Neural cell (in vitro differentiated cells): Measurements from ENCODE around the gene NEK6. TPM values are rescaled to one million over a fixed set of nuclear protein-coding genes. Genes with fewer than 3 reads are reported as not detected.

ENCODE experiments used
- H2AFZ ChIP-seq: fragments of 200-600, 300-800 bp; sonication (generic), shearing (Covaris generic); 2 replicates; pipeline ENCODE4 v1.6.0; 2014; ENCODE audit warnings: low read depth, mild to moderate bottlenecking, antibody characterized with exemption, low read length, moderate library complexity
- H3F3A ChIP-seq: fragments of 200-600 bp; shearing (Covaris generic); 2 replicates; pipeline ENCODE4 v1.6.1; 2016; ENCODE audit warnings: mild to moderate bottlenecking, moderate library complexity, mixed read lengths, antibody characterized with exemption, low read length; ENCODE audit not compliant: insufficient read depth, poor library complexity, severe bottlenecking
- H3K27ac ChIP-seq: fragments of 200-600, 300-800 bp; sonication (generic), shearing (Covaris generic); 2 replicates; pipeline ENCODE4 v1.5.1; 2014; ENCODE audit warnings: mild to moderate bottlenecking, low read length, moderate library complexity
- H3K27me3 ChIP-seq: fragments of 300-800, 200-600 bp; sonication (generic), shearing (Covaris generic); 2 replicates; pipeline ENCODE4 v1.6.0; 2014; ENCODE audit warnings: mild to moderate bottlenecking, low read depth, low read length, moderate library complexity; ENCODE audit not compliant: insufficient read depth
- H3K36me3 ChIP-seq: fragments of 300-800, 200-600 bp; sonication (generic), shearing (Covaris generic); 2 replicates; pipeline ENCODE4 v1.5.1; 2014; ENCODE audit warnings: mild to moderate bottlenecking, antibody characterized with exemption, low read length, moderate library complexity; ENCODE audit not compliant: insufficient read depth
- H3K4me2 ChIP-seq: fragments of 300-800, 200-600 bp; sonication (generic), shearing (Covaris generic); 2 replicates; pipeline ENCODE4 v1.6.0; 2014; ENCODE audit warnings: mild to moderate bottlenecking, low read length
- H3K4me3 ChIP-seq: fragments of 300-800, 200-600 bp; sonication (generic), shearing (Covaris generic); 2 replicates; pipeline ENCODE4 v1.5.1; 2014; ENCODE audit warnings: mild to moderate bottlenecking, low read length, moderate library complexity
- H3K79me2 ChIP-seq: fragments of 200-600 bp; shearing (Covaris generic); replicated peaks from 2 replicates; pipeline ENCODE4 v1.6.0; 2014; ENCODE audit warnings: mild to moderate bottlenecking, low read length, moderate library complexity; ENCODE audit not compliant: insufficient read depth
- H3K9ac ChIP-seq: fragments of 300-800, 200-600 bp; sonication (generic), shearing (Covaris generic); 2 replicates; pipeline ENCODE4 v1.6.1; 2016; ENCODE audit warnings: mild to moderate bottlenecking, low read length, mixed read lengths
- H3K9me2 ChIP-seq: fragments of 200-600 bp; shearing (Covaris generic); 2 replicates; pipeline ENCODE4 v1.6.1; 2016; ENCODE audit warnings: mild to moderate bottlenecking, low read length, mixed read lengths; ENCODE audit not compliant: insufficient read depth
- H3K9me3 ChIP-seq: fragments of 200-600, 300-800 bp; sonication (generic), shearing (Covaris generic); 2 replicates; pipeline ENCODE4 v1.6.1; 2016; ENCODE audit warnings: mild to moderate bottlenecking, mixed run types, low read length, moderate library complexity, mixed read lengths
- H4K20me1 ChIP-seq: fragments of 200-600 bp; shearing (Covaris generic); 2 replicates; pipeline ENCODE4 v1.6.1; 2016; ENCODE audit warnings: mild to moderate bottlenecking, mixed run types; ENCODE audit not compliant: insufficient read depth
- CTCF ChIP-seq: fragments of 450-650 bp; IDR thresholded peaks from 2 replicates; pipeline ENCODE4 v1.5.1; 2014; ENCODE audit warnings: antibody characterized with exemption, mild to moderate bottlenecking, moderate library complexity; ENCODE audit not compliant: poor library complexity, severe bottlenecking
- EP300 ChIP-seq: fragments of 450-650 bp; conservative IDR thresholded peaks from 2 replicates; pipeline ENCODE4 v1.6.1; 2014; ENCODE audit warnings: antibody characterized with exemption, mild to moderate bottlenecking, moderate library complexity; ENCODE audit not compliant: poor library complexity, severe bottlenecking
- EZH2 ChIP-seq: fragments of 200-600, 300-800 bp; shearing (Covaris generic), sonication (generic); IDR thresholded peaks from 2 replicates; pipeline ENCODE4 v1.6.1; 2014; ENCODE audit warnings: antibody characterized with exemption, low read length, borderline replicate concordance, mild to moderate bottlenecking; ENCODE audit not compliant: insufficient read depth, poor library complexity, severe bottlenecking
- MXI1 ChIP-seq: fragments of 450-650 bp; conservative IDR thresholded peaks from 2 replicates; pipeline ENCODE4 v1.6.1; 2014; ENCODE audit warnings: antibody characterized with exemption, mild to moderate bottlenecking; ENCODE audit not compliant: poor library complexity, severe bottlenecking
- POLR2AphosphoS5 ChIP-seq: IDR thresholded peaks from 2 replicates; pipeline ENCODE4 v1.6.1; 2012
- RAD21 ChIP-seq: fragments of 450-650 bp; conservative IDR thresholded peaks from 2 replicates; pipeline ENCODE4 v1.6.1; 2014; ENCODE audit warnings: antibody characterized with exemption, mild to moderate bottlenecking, moderate library complexity
- REST ChIP-seq: IDR thresholded peaks from 2 replicates; pipeline ENCODE4 v1.6.1; 2012; ENCODE audit warnings: borderline replicate concordance
- SMC3 ChIP-seq: fragments of 450-650 bp; conservative IDR thresholded peaks from 2 replicates; pipeline ENCODE4 v1.6.1; 2014; ENCODE audit warnings: antibody characterized with exemption, mild to moderate bottlenecking, moderate library complexity; ENCODE audit not compliant: poor library complexity
- polyA plus RNA-seq: library from polyadenylated mRNA; depleted of rRNA; stranded (reverse); fragments of >200 nt; gene quantifications from 2 replicates; pipeline ENCODE4 v1.2.3, GENCODE V29; 2014

The NEK6 gene
- polyA plus RNA-seq, 1 donor from 2014 or later = 4.6 TPM

- Histone ChIP-seq H2AFZ (no peak overlapping the region), H3K9ac (no peak overlapping the region), H3K36me3 (no peaks in the 10 kb centered on the region), H3K79me2 (no peaks in the 10 kb centered on the region), H3K4me2 (no peak overlapping the region), H3K27me3 (no peaks in the 10 kb centered on the region), H3K27ac (no peak overlapping the region), H3K9me3 (peaks cover 3% of the 10 kb centered on the region), H4K20me1 (no peaks in the 10 kb centered on the region), H3K9me2 (no peaks in the 10 kb centered on the region), H3K4me3 (no peak overlapping the region), H3F3A (no peaks in the 10 kb centered on the region)
- TF ChIP-seq EP300 (no peak), CTCF (no peak), REST (no peak), RAD21 (no peak), EZH2 (no peak), POLR2AphosphoS5 (no peak), MXI1 (no peak)
These were observed 82.7 kb downstream of the NEK6 start for GRCh38 chr9:124340219-124341069.

GRCh38 chr9:124341455-124342170 lies 83.9 kb downstream of the NEK6 start:
- peaks cover 3% of the 10 kb centered on the region for H3K9me3 ChIP-seq
- no peak overlapping the region for H3K27ac ChIP-seq
- H4K20me1 ChIP-seq = no peaks in the 10 kb centered on the region
- H2AFZ ChIP-seq = no peak overlapping the region
- no peaks in the 10 kb centered on the region for H3F3A ChIP-seq
- H3K79me2 ChIP-seq = no peaks in the 10 kb centered on the region
- H3K9ac ChIP-seq = no peak overlapping the region
- H3K9me2 ChIP-seq = no peaks in the 10 kb centered on the region
- H3K36me3 ChIP-seq = no peaks in the 10 kb centered on the region
- no peak overlapping the region for H3K4me2 ChIP-seq
- H3K27me3 ChIP-seq = no peaks in the 10 kb centered on the region
- no peak for TF ChIP-seq MXI1
- no peak for TF ChIP-seq SMC3
- no peak for TF ChIP-seq EZH2
- TF ChIP-seq REST = no peak
- no peak for TF ChIP-seq EP300
- TF ChIP-seq RAD21 = no peak
- no peak overlapping the region for H3K4me3 ChIP-seq
